Inferior parietal cortex (tissue), 1 donor: ENCODE results near the gene PARD3B.

Experiments
- DNase-seq: peaks from one replicate; pipeline ENCODE4 v3.0.0-alpha.2; 2016; ENCODE audit errors: extremely low spot score

The PARD3B gene

DNA sequence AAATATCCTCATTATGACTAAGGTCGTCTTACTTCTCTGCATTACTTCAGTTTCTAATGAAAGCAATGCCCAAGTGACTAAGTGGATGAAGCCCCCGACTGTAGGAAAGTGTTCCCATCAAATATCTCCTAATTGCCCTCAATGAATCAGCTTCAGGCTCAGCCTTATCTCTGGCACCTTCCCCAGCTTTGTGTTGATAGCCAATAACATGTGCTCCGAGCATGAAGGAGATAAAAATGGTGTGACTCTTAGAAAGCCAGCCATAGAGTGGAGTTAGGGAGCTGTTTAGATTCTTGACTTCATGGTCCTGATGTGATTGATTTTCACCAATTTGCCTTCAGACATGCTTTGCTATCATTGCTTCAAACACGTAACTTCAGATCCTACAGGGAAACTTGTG lies 797.8 kb downstream of the PARD3B start:
- no peak for DNase-seq

DNA sequence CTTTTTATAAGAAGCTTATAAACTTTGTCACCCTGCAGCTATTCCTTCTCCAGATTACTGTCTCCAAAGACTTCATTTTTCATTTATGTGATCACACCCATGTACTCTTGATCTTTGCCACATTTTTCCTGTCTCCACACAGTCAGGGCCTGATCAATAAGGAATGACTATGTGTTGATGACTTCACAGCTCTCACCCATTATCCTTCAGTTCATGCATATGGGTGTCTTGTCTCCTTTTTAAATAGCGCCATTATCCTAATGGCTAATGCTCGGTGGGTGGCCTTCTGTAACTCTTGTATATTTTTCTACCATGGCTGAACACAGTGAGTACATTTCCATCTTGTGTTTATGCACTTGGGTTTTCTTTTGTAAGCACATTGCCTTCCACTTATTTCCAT lies 801.4 kb downstream of the PARD3B start:
- DNase-seq, result no peak

- no peak for DNase-seq
Measured at GRCh38 chr2:205347899-205348298, 802.6 kb downstream of the PARD3B start.

- DNase-seq, result no peak
Measured at GRCh38 chr2:205352094-205352493, 806.8 kb downstream of the PARD3B start.

GRCh38 chr2:205352593-205352992 lies 807.3 kb downstream of the PARD3B start:
- no peak for DNase-seq

GRCh38 chr2:205357732-205358131 lies 812.5 kb downstream of the PARD3B start:
- DNase-seq, result no peak

GRCh38 chr2:205358351-205358815 lies 813.1 kb downstream of the PARD3B start:
- no peak for DNase-seq

DNA sequence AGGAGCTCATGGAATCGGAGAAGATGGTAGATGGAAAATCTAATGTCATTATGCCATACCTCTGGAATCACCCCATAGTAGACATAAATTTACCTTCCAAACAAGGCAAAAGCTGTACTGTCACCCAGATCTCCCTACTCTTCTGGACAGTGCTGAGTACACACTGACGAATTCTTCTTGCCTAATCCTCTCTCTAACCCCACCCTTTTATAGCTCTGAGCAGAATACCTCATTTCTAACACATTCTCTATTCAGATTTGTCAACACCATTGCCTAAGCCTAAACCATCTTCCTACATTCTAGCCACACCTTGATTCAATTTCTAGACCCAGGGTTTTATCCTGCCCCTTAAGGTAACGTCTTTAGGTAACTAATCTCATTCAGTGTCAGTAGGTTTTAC lies 816.0 kb downstream of the PARD3B start:
- DNase-seq, result no peak

DNA sequence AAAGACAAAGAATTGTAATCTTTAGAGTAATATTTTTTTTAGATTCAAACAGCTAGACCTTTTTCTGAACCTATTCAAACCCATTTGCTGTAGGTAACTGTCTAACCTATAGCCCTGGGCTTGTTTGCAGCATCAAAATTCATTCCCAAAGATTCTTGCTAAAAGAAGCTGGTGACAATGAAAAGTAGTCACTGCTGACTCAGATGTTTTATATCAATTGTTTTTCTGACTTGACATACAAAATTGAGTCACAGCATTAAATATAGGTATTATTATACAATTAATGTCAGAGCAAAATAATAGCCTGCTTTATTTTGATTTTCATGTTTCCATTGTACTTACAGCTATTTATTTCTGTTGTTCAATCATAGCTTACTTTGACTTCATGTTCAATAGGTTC lies 816.7 kb downstream of the PARD3B start:
- DNase-seq, result no peak

- no peak for DNase-seq
Measured at GRCh38 chr2:205364261-205364660, 819.0 kb downstream of the PARD3B start.

DNA sequence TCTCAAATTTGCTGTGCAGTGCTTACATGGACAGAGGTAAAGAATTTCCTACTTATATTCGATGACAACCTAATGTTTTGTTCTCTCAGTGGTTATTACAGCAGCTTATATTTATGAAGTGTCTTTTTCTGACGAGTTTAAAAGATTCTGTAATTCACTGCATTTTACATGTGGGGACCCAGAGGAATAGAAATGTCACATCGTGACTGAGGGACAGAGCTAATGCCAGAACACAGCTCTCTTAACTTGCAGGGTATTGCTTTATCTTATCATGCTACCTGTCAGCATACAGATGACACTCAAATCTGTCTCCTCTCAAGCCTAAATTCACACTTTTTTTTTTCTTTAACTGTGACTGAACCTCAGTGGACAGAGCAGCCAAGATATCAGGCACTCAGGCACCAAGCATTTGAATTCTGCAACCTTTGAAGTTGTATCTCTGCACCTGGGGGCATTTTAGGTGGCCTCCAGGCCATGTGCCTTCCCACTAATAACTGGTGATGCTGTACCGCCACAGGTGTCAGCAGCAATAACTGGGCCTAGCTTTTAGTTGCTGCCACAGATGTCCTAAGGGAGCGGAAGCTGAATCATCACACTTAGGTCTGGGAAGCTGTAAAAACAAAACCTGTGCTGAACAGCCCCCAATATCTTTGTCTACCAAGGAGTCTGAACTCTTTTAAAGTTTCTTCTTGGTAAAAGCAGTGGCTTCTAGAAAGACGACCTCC lies 821.2 kb downstream of the PARD3B start:
- DNase-seq, result no peak

- no peak for DNase-seq
Measured at GRCh38 chr2:205367331-205367935, 822.2 kb downstream of the PARD3B start.

- DNase-seq, result no peak
Measured at GRCh38 chr2:205369813-205370212, 824.5 kb downstream of the PARD3B start.

DNA sequence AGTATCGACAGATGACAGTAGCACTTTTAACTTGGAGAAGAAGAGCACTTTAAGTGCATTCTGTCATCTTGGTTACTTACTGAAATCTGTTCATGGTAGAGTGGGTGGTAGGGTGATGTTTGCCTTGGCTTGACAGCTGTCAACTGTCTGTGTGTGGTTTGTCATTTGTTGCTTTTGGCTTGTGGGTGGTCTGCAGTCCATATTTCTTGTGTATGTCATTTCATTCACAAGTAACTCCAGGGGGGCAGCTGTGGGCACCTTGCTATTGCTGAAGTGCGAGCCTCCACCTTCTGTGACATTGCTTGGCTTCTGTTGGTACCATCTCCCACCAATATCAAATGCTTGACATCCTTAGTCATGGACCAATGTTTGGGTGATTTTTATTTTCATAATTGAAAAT lies 825.5 kb downstream of the PARD3B start:
- DNase-seq, result no peak

DNA sequence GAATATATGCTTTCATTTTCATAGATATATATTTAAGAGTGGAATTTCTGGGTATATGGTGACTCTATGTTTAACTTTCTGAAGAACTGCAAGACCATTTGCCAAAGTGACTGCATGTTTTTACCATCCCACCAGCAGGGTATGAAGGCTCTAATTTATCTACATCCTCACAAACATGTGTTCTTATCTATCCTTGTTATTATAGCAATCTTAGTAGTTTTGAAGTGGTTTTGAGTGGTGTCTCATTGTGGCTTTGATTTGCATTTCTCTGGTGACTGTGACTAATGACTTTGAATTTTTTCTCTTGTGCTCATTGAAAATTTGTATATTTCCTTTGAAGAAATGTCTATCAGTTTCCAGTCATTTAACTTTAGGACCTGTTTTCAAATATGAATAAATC lies 826.9 kb downstream of the PARD3B start:
- no peak for DNase-seq

DNA sequence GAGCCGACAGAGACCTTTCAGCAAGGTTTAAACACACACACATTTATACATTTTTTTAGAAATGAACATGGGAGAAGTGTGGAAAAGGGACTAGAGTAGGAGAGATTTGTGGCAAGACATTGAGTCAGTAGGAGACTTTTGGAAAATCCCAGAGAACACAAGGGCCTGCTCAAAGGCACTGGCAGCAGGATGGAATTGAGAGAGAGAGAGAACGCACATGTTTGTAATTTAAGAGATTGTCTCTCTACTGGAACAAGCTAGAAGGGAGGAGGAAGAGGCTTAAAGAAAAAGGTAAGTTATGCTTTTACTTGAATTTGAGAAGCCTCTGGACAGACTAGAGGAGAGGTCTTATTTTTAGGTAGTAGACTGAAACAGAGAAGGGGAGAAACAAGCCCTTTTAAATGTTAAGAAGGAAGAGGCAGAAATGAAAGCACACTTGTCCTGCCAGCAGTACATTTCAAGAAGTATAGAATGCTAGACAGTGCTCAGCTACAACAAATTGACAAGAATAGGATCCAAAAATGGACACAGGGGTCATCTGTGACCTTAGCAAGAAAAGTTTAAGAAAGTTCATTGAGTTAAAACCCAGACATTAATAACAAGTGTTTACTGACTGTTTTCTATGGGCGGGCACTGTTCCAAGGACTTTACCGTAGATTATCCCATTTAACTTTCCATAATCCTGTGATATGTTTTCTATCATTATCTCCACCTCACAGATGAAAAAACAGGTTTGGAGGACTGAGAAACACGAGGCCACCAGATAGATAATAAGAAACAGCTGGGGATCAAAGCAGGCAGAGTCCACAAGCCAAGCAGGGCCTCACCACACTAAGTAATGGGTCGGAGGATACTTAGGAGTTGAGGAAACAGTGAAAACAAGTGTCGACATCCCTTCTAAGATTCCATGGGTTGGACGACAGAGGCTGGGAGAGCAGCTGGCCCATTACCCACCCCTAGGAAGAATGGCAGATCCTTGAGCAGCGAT lies 830.5 kb downstream of the PARD3B start:
- no peak for DNase-seq

DNA sequence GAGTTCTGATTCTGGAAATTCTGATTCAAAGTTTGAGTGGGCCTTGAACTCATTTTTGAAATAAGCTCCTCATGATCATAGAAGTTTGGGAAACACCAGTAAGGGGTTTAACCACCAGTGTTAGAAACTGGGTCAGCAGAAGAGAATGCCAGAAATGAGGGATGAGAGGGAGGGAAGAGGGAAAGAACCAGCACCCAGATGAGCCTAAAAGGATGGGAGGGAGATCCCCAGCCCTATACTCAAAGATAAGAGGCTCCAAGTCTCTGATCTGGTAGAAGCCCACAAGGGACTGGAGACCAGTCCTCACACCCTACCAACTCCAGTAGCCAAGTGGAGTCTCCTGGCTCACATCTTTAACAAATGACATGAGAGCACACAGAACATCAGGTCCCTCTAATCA lies 832.0 kb downstream of the PARD3B start:
- no peak for DNase-seq

- DNase-seq, result no peak
Measured at GRCh38 chr2:205383601-205384000, 838.3 kb downstream of the PARD3B start.

- DNase-seq, result no peak
Measured at GRCh38 chr2:205386109-205386508, 840.8 kb downstream of the PARD3B start.

DNA sequence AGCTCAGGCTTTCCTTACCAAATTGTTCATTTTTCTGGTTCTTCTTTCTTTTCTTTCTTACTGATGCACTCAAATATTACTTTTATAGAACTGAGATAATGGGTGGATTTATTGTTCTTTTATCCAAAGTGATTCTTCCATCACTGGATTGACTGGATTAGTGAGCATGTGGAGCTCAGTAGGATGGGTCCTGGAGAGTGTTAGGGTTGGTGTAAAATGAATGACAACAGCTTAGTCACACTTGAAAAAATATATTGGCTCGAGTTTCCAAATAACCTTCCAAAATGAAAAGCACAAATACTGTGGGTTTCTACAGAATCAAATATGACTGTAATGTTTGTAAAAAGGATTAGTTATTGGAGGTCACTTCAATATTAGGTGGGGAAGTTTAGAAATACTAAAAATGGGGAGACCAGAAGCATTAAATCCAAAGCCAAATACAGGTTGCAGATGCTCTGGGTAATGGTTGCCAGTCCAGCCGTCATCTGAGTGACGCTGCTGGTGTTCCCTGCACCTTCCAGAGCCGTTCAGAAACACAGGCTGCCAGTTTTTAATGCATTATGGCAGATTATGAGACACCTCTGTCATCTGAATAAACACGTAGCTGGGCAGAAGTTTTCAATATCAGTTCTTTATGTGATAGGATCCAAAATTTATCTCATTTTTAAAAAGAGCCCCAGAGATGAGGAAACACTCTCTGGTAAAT lies 842.2 kb downstream of the PARD3B start:
- no peak for DNase-seq

- DNase-seq, result no peak
Measured at GRCh38 chr2:205390866-205391265, 845.6 kb downstream of the PARD3B start.

DNA sequence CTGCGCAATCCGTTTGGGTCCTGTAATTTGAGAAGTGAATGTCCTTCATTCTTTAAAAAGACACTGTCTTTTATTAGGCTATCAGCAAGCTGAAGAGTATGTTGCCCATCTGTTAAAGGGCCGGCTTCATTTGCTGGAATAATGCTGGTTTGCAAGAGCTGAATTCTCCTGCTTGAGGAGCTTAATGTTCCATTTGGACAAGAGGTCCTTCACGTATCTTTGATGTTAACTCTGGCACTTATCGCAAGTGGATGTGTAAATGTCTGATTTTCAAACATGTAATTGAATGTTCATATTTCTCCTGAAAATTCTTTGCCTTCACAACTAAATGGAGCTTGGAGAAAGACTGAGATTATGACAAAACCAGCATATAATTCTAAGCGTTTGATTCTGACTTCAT lies 856.2 kb downstream of the PARD3B start:
- DNase-seq, result no peak
